GM19467 (cell line): ENCODE data around the gene ZNF547.
"Not testable (repeated sequence)": the region's sequence is repeated elsewhere in the genome, so short reads cannot be mapped to it uniquely, and the experiment has no call there.

Source experiments
- ATAC-seq: cut with Tn5 transposase; IDR thresholded peaks from one replicate; pipeline ENCODE4 v1.9.1; 2021; ENCODE audit warnings: mild to moderate bottlenecking, moderate library complexity; ENCODE audit not compliant: unreplicated experiment

ZNF547 gene

DNA sequence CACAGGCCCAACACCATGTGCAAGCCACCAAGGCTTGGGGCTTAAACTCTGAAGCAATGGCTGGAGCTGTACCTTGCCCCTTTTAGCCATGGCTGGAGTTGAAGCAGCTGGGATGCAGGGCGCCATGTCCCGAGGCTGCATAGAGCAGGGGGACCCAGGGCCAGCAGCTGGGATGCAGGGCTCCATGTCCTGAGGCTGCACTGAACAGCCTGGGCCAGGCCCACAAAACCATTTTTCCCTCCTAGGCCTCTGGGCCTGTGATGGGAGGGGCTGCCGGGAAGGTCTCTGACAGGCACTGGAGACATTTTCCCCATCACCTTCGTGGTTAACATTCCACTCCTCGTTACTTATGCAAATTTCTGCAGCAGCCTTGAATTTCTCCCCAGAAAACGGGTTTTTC, 10.8 kb downstream of the ZNF547 start:
- ATAC-seq: no peak

DNA sequence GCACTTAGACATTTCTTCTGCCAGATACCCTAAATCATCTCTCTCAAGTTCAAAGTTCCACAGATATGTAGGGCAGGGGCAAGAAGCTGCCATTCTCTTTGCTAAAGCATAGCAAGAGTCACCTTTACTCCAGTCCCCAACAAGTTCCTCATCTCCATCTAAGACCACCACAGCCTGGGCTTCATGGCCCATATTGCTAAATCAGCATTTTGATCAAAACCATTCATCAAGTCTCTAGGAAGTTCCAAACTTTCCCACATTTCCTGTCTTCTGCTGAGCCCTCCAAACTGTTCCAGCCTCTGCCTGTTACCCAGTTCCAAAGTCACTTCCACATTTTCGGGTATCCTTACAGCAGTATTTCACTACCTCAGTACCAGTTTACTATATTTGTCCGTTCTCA, 11.3 kb downstream of the ZNF547 start:
- not testable (repeated sequence) for ATAC-seq

DNA sequence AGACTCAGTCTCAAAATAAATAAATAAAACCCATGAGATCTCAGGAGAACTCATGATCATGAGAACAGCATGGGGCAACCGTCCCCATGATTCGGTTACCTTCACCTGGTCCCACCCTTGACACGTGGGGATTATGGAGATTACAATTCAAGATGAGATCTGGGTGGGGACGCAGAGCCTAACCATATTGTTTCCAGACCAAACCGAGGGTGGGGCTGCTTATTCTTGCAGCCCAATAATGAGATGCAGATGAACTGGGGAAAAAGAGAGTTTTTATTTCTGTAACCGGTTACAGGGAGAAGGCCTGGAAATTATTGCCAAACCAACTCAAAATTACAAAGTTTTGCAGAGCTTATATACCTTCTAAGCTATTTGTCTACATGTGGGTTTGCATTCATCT, 12.8 kb downstream of the ZNF547 start:
- no peak for ATAC-seq

DNA sequence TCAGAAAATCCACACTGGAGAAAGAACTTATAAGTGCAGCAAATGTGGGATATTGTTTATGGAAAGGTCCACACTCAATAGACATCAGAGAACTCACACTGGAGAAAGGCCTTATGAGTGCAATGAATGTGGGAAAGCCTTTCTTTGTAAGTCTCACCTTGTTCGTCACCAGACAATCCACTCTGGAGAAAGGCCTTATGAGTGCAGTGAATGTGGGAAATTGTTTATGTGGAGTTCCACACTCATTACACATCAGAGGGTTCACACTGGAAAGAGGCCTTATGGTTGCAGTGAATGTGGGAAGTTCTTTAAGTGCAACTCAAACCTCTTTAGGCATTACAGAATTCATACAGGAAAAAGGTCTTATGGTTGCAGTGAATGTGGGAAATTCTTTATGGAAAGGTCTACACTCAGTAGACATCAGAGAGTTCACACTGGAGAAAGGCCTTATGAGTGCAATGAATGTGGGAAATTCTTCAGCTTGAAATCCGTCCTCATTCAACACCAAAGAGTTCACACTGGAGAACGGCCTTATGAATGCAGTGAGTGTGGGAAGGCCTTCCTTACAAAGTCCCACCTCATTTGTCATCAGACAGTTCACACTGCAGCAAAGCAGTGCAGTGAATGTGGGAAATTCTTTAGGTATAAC, 14.3 kb downstream of the ZNF547 start:
- ATAC-seq: no peak

DNA sequence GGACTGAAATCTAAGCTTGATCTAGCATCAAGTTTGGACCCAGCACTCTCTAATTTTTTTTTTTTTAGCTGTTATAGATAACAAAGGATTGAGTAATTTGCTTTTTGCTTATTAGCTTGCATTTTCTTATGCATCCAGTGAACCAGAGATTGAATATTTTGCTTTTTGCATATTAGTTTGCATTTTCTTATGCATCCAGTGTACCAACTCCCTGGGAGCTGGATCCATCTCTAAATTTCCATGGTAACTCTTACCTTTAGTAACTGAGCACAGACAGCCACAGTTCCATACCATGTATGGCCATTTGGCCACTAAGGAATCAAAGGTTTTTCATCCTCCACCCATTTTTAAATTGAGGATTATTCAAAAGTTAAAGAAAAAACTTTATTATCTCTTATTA, 17.6 kb downstream of the ZNF547 start:
- no peak for ATAC-seq

DNA sequence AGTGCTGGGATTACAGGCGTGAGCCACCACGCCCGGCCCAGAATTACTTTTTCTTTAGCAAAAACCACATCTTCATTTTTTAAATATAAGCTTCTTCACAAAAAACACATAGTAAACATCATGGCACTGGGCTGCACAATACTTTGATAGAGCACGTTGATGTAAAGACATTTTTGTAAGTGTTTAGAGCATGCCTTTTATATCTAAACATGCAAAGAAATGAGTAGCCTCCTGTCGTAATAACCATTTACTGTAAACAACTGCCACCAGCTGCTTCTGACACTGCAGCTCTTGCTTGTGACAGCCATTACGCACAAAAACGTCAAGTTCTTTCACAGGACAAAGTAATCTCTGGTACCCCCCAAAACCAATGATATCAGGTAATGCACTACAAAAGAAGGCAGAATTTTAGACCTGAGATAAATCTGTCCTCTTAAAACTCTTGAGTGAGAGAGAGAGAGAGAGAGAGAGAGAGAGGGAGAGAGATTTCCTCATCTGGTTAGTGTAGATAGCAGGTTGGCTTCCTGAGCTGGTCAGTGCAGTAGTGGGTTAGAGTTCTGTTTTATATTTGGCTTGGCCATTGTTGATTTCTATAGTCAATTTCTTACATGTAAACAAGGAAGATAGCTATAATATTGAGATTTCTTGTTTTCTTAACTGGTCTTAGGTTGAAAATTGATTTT, 19.6 kb downstream of the ZNF547 start:
- ATAC-seq: no peak

DNA sequence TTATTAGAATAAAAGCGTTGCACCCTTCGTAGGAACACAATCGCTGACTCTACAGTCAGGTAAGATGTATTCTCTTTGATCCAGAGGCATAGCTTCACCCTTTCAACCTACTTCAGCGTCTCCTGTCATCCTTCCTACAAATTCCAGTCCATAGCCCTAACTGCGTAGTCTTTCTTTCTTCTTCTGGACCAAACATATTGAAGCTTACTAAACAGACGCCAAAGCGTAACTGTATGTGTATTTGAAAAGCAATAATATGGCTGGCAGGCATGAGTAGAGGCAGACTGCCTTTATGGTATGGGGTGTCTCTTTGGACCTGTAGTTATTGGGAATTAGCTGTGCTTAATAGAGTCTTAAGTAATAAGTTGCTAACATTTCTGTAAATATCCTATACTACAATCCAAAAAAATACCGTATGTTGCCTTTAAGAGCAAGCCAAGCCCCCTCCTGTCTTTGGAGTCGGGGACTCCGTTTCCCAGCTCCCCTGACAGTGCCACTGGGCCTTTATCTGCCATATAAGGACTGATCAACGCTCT, 25.9 kb downstream of the ZNF547 start:
- ATAC-seq: no peak

DNA sequence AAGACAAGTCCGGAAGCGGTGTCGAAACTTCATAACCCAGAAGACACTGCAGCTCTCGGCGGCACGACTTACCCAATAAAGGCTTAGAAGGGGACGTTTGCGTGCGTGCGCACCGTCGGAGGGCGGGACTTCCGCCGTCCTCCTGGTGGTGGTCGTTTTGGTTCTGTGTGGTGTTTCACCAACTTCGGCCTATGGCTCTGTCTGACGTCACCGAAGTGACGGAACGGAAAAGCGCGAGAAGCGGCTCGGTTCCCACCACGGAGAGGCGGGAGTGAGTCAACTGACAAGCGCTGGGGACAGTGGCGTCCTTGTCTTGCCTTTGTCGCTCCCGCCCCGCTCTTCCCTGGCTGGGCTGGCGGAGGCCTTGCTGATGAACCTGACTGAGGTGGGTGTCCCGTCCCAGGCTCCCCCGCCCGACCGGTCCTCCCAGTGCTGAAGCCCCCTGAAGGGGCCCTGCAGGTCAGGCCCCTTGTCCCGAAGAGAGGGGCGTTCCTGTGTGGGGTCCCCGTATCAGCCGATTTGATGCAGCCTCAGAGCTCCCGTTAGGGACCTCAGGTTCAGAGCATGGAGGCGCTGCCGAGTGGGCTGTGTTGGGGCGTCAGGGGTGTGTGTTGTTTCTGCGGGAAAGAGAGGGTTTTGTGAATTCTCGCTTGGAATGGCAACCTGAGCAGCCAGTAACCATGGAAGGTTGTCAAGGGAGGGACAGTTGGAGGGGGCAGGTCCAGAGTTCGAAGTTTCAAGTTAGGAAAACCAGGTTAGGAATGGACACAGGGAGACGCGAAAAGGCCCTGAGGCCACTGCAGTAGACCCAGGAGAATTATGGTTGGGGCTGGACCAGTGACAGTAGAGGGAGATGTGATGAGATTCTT, 26.6 kb downstream of the ZNF547 start, which contains the start of gene ZNF548:
TSS of gene ZNF548 (plus strand) at position 125 of the 869 bp plus-strand sequence. CDS start at position 371, 246 bp downstream.
- peak; percentile 95 for ATAC-seq

DNA sequence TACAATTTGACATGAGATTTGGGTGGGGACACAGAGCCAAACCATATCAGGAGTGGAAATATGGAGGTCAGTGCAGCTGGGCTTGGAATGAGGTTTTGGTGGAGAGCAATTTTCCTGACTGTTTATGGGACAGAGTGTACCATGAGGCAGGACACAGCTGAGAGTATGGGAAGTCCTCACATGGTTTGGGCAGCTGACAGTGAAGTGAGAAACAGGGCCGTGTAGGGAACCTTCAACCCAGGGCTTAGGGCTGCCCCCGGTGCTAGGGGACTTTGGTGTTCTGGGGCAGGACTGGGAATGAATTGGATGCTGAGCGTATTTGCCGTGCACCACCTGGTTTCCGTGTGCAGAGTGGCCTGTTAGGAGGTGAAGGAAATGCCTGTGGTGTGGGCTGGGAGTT, 32.4 kb downstream of the ZNF547 start:
- ATAC-seq: no peak

DNA sequence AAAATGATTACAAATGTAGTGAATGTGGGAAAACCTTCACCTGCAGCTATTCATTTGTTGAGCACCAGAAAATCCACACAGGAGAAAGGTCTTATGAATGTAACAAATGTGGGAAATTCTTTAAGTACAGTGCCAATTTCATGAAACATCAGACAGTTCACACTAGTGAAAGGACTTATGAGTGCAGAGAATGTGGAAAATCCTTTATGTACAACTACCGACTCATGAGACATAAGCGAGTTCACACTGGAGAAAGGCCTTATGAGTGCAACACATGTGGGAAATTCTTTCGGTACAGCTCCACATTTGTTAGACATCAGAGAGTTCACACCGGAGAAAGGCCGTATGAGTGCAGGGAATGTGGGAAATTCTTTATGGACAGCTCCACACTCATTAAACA, 35.5 kb downstream of the ZNF547 start:
- ATAC-seq: no peak

DNA sequence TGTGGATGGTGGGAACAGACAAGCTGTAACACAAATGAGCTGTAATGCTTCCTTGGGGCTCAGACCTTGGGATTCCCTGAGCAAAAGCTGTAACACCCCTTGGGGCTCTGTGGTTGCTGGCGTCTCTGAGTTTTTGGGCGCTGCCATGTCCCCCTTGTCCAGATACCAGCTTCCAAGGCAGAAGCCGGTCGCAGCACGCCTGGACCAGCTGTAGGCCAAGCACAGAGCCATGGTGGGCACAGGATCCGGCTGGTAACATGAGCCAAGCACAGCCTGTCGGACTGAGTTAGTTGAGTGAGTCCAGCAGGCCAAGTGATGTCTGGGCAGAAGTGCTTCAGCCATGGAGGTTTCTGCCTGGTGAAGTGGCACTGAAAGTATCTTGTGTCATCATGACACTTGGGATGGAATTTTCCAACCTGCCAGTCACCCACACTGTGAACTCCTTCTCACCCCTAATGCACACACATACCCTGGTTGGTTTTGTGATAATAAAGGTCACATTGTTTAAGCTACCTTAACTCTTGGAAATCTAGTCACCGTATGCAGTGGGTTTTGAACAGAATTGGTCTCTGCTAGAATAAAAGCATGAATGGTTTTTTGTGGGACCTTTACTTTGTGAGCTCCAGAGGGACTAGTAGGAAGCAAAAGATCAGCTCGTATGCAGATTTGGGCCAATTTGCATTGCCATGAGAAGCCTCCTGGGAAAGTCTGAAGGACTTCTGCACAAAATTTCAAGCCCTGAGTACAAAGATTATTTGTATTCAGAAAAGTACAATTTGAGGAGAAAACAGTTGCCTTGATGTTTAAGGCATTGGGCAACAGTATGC, 40.6 kb downstream of the ZNF547 start:
- ATAC-seq: no peak

DNA sequence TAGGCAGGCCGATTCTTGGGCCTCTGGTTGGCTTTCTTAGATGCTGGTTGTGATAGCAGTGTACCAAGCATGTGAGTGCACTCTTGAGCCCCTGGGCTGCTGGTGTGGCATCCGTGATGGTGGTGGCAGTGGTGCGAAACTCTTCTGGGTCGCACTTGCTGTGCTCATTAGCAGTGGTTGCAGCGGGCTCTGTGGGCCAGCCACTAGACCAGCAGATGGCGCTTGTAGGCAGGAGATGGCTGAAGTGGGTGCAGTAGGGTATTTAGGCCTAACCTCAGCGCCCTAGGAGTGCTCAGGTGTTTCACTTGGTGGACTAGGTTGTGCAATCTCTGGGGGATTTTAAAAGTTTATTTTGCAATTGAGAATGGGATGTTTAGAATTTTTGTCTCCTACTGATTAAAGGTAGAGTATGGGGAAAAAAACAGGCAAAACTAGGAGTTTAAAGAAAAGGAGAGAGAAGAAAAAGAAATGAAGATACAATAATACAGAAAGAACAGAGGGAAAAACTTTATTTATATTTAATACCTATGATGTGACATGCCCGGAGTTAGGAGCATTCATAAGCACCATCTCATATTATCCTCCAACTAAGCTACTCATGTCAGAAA, 43.3 kb downstream of the ZNF547 start:
- ATAC-seq: no peak

DNA sequence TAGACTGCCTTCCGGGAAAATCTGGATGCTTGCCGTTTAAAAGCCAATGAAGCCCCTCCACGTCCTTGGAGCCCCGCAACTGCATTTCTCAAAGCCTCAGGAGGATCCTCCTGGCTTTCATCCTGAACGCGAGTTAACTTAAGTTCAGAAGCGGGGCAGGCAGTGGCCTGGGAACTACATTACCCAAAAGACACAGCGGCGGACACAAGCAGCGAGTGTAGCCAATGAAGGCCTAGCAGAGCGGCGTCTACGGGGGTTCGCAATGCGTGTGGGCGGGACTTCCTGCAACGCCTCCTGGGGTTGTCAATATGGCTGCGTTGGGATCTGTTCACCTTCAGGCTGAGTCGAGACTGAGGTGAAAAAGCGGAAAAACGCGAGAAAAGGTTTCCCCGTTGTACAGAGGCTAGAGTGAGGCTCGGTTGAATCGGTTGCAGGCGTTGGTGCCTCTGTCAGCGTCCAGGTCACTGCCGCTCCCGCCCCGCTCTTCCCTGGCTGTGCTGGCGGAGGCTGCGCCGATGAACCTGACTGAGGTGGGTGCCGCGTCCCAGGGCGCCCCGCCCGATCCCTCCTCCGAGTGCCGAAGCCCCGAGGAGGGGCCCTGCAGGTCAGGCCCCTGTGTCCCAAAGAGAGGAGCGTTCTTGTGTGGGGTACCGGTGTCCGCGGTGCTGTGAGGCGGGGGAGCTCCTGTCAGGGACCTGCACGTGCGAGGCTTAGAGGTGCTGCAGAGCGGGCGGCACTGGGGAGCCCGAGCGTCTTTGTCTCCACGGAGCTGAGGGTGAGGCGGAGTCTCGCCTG, 47.7 kb downstream of the ZNF547 start, which contains the start of gene ZNF17:
TSS of gene ZNF17 (plus strand) at position 285 of the 795 bp plus-strand sequence. CDS start 2,455 bp downstream, outside the sequence.
- ATAC-seq: peak; percentile 99

DNA sequence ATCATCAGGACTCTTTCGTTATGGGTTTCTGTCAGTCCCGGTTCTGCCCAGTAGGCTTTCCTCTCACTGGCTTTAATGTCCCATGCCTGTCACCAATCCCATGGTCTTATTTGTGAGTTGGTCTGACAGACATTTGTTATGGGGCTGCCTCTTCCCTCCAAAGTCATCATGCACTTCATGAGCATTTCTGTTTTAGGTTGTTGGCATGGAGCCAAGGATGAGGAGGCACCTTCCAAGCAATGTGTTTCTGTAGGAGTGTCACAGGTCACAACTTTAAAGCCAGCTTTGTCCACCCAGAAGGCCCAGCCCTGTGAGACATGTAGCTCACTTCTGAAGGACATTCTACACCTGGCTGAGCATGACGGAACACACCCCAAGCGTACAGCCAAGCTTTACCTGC, 56.1 kb downstream of the ZNF547 start:
- ATAC-seq: no peak

DNA sequence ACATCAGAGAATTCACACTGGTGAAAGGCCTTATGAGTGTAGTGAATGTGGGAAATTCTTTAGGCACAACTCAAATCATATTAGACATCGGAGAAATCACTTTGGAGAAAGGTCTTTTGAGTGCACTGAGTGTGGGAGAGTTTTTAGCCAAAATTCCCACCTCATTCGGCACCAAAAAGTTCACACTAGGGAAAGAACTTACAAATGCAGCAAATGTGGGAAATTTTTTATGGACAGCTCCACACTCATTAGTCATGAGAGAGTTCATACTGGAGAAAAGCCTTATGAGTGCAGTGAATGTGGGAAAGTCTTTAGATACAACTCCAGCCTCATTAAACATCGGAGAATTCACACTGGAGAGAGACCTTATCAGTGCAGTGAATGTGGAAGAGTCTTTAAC, 57.7 kb downstream of the ZNF547 start:
- ATAC-seq: no peak
